HG02885 (cell line): ENCODE results near the gene CCR5.

ENCODE experiments used
- ATAC-seq: cut with Tn5 transposase; IDR thresholded peaks from one replicate; pipeline ENCODE4 v1.9.1; 2021; ENCODE audit warnings: mild to moderate bottlenecking; ENCODE audit not compliant: unreplicated experiment, poor library complexity

Gene CCR5

DNA sequence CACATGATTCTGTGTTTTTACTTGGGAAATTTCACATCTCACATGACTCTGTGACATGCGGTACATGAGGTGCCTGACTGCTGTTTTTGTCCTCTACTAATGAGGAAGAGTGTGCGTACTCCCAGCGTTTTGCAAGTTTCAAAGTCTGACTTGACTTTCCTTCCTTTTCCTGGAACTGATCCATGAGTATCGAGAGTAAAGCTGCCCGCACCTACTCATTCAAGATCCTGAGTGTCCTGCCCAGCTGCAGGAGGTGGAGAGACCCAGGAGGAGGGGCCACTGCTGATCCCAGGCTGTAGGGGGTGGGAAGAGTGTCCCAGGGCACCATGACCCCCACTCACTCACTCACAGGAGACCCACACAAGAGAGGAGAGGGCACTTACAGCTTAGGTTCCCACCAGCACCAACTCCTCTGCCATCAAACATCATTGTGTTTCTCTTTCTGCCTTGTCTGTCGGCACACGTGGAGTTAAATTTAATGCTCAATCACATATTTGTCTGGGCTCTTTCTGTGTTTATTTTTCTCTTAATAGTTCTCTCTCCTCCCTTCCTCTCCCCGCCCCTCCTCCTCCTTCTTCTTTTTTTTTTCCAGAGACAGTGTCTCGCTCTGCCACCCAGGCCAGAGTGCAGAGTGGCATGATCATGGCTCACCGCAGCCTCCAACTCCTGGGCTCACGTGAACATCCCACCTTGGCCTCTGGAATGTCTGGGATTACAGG is 34.7 kb downstream of the CCR5 start:
- no peak for ATAC-seq

DNA sequence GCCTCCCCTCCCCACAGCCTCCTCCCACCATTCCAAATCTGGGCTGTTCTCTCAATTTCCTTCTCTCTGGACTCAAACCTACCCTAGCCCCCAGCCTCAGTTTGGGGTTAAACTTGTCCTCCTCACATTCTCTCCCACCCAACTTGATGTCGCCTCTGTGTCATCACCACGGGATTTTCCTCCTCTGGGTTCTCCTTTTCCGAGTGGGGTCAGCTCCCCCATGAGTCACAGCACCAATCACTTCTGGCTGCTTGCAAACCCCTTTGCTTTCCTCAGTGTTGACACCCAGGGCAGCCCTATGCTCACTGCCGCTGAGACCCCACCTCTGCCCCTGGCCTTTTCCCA is 35.7 kb downstream of the CCR5 start:
- no peak for ATAC-seq

- no peak for ATAC-seq
Measured at GRCh38 chr3:46406788-46407611, 36.3 kb downstream of the CCR5 start, which contains the start of the genes CCR5AS and CCRL2. TSS of gene CCR5AS (minus strand) at chr3:46407066. TSS of gene CCRL2 (plus strand) at chr3:46407259. CDS start at chr3:46408080, 821 bp downstream.

GRCh38 chr3:46407970-46408369 is 37.2 kb downstream of the CCR5 start:
- no peak for ATAC-seq

- no peak for ATAC-seq
Measured at GRCh38 chr3:46408853-46409252, 38.1 kb downstream of the CCR5 start.

DNA sequence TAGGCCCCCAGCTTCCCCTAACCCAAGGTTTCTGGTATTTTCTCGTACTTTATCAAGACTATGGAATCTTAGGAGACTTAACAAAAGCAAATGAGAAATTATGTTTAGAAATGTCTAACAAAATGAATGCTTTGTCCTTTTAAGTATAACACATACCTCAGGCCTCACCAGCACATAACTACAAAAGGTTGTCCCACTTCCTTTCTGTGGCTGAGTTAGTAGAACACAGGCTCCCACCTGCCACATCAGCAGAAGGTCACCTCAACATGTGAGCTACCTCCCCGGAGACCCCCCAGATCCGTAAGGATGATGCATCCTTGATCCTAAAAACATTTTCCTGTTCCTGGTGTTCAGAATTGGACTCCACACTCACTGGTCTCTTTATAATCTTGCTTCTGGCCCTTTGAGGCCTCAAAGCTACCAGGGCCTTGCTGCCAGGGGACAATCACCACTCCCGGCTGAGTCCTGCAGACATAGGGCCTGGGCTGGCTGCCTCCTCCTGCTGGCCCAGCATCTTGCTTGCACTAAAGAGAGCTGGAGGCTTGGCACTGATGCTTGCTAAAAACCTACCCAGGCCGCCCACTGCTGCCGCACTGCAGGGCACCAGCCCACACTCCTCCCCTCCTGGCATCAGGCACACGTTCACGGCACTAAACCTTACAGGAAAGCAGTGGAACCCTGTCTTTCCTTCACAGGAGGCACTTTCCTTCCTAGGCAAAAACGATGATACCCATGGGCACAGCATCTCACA is 39.2 kb downstream of the CCR5 start:
- no peak for ATAC-seq

GRCh38 chr3:46410669-46411068 is 39.9 kb downstream of the CCR5 start:
- ATAC-seq, result no peak

- no peak for ATAC-seq
Measured at GRCh38 chr3:46411271-46411670, 40.5 kb downstream of the CCR5 start.

- no peak for ATAC-seq
Measured at GRCh38 chr3:46412786-46413298, 42.1 kb downstream of the CCR5 start.

DNA sequence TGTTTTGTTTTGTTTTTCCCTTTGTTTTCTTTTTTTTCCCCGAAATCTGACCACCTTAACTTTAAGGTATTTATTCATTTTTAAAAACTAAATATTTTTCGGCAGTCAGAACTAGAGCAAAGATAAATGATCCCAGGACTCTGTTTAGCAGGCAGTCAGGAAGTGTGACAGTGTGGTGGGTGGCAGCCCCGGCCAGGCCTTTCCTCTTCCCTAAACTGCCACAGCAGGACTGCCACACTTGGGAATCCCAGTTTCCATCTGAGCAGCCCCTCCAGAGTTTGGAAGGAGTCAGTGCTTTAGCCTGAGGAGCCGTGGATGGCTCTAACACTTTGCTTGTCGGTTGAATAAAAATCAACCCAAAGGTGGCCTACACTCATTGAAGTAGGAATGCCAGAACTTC is 43.2 kb downstream of the CCR5 start:
- ATAC-seq, result no peak

GRCh38 chr3:46414739-46415138 is 44.0 kb downstream of the CCR5 start:
- no peak for ATAC-seq

DNA sequence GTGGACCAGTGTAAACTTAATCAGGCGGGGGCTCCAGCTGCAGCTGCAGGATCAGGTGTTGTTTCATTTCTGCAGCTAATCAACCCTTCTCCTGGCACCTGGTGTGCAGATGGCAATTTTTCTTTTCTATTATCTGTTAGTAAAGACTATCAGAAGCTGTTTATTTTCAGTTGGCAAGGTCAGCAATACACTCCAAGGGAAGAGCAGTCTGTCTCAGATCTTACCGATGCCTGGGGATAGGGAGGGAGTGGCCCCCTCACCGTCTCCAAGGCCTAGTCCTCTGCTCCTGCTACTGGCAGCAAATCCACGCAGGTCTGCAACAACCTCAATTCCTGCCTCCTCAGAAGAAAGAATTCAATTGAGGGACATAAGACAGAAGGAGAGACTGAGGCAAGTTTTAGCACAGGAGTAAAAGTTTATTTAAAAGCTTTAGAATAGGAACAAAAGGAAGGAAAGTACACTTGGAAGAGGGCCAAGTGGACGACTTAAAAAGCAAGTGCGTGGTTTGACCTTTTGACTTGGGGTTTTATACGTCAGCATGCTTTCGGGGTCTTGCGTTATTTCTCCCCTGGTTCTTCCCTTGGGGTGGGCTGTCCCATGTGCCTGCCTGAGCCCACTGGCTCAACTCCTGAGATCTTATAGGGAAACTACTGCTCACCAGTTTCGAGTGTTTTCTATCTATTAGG is 45.5 kb downstream of the CCR5 start:
- no peak for ATAC-seq

DNA sequence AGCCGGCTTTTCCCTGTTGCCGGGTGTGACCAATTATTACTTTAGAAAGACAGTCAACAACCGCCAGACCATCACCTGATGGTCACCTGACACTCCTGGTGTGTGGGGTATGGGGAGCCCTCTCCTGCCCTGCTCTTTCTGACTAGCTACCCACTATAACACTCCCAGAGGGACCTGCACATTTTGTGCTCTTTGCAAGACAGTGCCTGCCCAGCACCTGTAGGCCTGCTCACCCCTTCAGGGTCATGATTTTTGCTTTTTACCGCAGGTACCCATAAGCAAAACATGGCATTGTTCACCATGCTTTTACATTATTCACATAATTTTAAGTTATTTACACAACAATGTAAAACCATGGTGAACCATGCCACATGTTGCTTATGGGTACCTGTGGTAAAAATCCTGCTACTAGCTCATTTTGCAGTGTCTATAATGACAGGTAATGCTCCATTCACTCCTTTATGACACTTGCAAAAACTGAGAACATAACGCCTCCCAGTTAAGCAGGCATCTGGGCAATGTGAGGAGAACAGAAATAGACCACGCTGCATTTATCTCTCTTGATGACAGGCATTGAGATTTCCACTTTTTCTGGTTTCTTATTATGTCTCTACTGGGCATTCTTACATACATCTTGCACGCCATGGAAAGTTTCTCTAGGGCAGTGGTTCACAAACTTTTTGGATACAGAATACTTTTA is 46.2 kb downstream of the CCR5 start:
- ATAC-seq, result no peak

DNA sequence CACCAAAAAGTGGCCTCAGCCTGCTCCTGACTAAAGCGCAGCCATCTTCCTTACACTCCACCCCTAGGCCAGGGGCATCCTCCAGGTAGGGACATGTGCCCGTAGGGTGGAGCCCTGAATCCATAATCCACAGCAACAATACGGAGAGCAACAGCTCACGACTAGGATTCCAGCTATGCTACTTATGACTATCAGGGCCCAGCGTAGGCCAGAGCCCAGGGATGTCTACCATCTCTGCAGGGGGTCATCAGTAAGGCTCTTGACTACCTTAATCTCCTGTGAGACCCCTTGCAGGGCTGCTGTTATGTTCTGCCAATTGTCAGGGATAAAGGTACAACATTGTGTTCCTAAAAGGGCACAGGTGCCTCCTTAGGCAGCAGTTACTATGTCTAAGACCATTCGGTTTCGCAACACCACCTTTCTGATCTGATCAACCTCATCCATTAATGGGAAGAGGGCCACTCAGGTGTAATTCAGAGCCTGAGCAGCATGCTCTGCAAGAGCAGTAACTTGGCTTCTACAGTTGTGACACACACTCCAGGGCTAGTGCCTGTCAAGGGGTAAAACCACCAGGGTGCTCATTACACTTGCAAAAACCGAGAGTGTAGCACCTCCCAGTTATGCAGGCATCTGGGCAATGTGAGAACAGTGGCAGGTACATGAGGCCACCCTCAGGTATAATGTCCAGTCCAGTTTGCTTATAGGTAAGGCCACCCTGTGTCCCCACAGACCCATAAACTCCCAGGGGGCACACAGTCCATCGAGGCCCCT is 47.3 kb downstream of the CCR5 start:
- ATAC-seq, result no peak

DNA sequence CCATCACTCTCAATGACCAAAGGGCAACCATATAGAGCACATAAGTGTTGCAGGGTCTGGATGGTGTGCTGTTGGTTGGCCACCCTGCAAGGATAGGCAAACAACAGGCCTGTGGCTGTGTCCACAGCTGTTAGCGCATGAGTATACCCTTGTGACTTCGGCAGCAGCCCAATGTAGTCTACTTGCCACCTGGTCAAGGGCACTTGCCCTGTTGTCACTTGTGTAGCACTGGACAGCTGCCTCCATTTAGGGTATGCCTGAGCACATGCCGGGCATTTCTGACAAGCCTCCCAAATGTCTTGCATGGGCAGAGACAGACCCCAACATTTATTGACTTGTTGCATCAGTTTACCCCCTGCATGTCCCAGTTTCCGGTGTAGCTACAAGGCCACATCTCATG is 49.1 kb downstream of the CCR5 start:
- no peak for ATAC-seq

GRCh38 chr3:46420931-46421330 is 50.2 kb downstream of the CCR5 start:
- no peak for ATAC-seq

- ATAC-seq, result no peak
Measured at GRCh38 chr3:46422617-46423016, 51.9 kb downstream of the CCR5 start.

- ATAC-seq, result no peak
Measured at GRCh38 chr3:46423588-46423987, 52.8 kb downstream of the CCR5 start.
